Left ventricle myocardium inferior (tissue), 1 donor: Measurements from ENCODE around the gene DCTN1. TPM values are rescaled to one million over a fixed set of nuclear protein-coding genes. Genes with fewer than 3 reads are reported as not detected.

Experiments
- DNase-seq: peaks from one replicate; pipeline ENCODE4 v3.0.0-alpha.2; 2020
- H3K27ac ChIP-seq: fragments of 200-600 bp; replicated peaks from 2 replicates; pipeline ENCODE4 v1.8.0; 2021
- H3K27me3 ChIP-seq: fragments of 200-600 bp; 2 replicates; pipeline ENCODE4 v1.8.0; 2021; ENCODE audit warnings: low read depth
- H3K36me3 ChIP-seq: fragments of 200-600 bp; 2 replicates; pipeline ENCODE4 v1.8.0; 2021
- H3K4me1 ChIP-seq: fragments of 200-600 bp; 2 replicates; pipeline ENCODE4 v1.8.0; 2021
- H3K4me3 ChIP-seq: fragments of 200-600 bp; 2 replicates; pipeline ENCODE4 v1.8.0; 2021; ENCODE audit warnings: mild to moderate bottlenecking, moderate library complexity
- H3K9me3 ChIP-seq: fragments of 200-600 bp; replicated peaks from 2 replicates; pipeline ENCODE4 v1.8.0; 2021
- CTCF ChIP-seq: fragments of 200-600 bp; IDR thresholded peaks from 2 replicates; pipeline ENCODE4 v1.8.0; 2021; ENCODE audit warnings: antibody characterized with exemption, mild to moderate bottlenecking, borderline replicate concordance
- intact Hi-C: fragments of 100-400 bp; cut with micrococcal nuclease; formaldehyde crosslinking; loops from one replicate; pipeline ENCODE4 v1.11.0; 2022
- total RNA-seq: library from RNA; stranded (reverse); fragmentation: NEBNext Ultra II Directional; extraction: Animal tissue kit (Norgen Biotek cat#: 25700); gene quantifications from one replicate; pipeline ENCODE4 v1.2.1, GENCODE V29; 2021
- donor health status: DM: no; HTN: yes; CAD: no; lungs with severe emphysema.

DCTN1 gene
- total RNA-seq, 1 donor from 2014 or later: 201 TPM

- no peak overlapping the region for H3K27ac ChIP-seq
- intact Hi-C loops: no loop called here
- H3K27me3 ChIP-seq: no peaks in the 10 kb centered on the region
- H3K9me3 ChIP-seq: no peaks in the 10 kb centered on the region
- no peak for TF ChIP-seq CTCF
- peaks cover 75% of the 10 kb centered on the region for H3K36me3 ChIP-seq
- no peak overlapping the region for H3K4me3 ChIP-seq
- no peak for DNase-seq
- H3K4me1 ChIP-seq: peaks cover 44% of the 10 kb centered on the region
These were observed 10.1 kb downstream of the DCTN1 start for GRCh38 chr2:74369976-74370375.

- intact Hi-C loops: no loop called here
- Histone ChIP-seq H3K27ac (no peak overlapping the region), H3K36me3 (peaks cover 89% of the 10 kb centered on the region), H3K4me3 (no peak overlapping the region), H3K9me3 (no peaks in the 10 kb centered on the region), H3K27me3 (no peaks in the 10 kb centered on the region), H3K4me1 (peaks cover 42% of the 10 kb centered on the region)
- no peak for TF ChIP-seq CTCF
- no peak for DNase-seq
These were observed 11.6 kb downstream of the DCTN1 start for GRCh38 chr2:74368499-74368898.

DNA sequence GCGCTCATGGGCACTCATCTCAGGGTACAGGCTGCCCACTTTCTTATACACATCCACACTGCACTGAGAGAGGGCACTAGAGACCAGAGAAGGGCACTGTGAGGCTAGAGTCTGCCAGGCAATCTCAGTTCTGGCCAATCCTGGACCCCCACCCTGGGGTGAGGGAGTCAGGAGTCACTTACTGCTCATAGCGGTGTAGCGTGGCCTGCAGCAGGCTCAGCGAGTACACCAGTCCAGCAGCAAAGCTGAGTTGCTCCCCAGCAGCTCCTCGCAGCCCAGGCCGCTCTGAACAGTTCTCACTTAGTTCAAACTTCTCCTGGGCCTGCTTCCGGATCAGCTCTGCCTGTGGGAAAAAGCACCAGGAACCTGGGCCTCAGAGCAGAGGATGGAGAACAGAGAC is 12.3 kb downstream of the DCTN1 start:
- no peak for DNase-seq
- H3K4me3 ChIP-seq: no peak overlapping the region
- no peak for TF ChIP-seq CTCF
- no peak overlapping the region for H3K27ac ChIP-seq
- H3K36me3 ChIP-seq: peaks cover 96% of the 10 kb centered on the region
- intact Hi-C loops: no loop called here
- H3K4me1 ChIP-seq: peaks cover 35% of the 10 kb centered on the region
- no peaks in the 10 kb centered on the region for H3K27me3 ChIP-seq
- H3K9me3 ChIP-seq: no peaks in the 10 kb centered on the region

- no peak for TF ChIP-seq CTCF
- Histone ChIP-seq H3K27ac (peak overlapping the region; percentile 80), H3K9me3 (no peaks in the 10 kb centered on the region), H3K36me3 (peaks cover 100% of the 10 kb centered on the region), H3K4me1 (peaks cover 20% of the 10 kb centered on the region), H3K4me3 (no peak overlapping the region), H3K27me3 (no peaks in the 10 kb centered on the region)
- no peak for DNase-seq
- intact Hi-C loops: no loop called here
These were observed 14.1 kb downstream of the DCTN1 start for GRCh38 chr2:74366036-74366435.

- Histone ChIP-seq H3K9me3 (no peaks in the 10 kb centered on the region), H3K27ac (peak overlapping the region; percentile 80), H3K27me3 (no peaks in the 10 kb centered on the region), H3K4me1 (peaks cover 20% of the 10 kb centered on the region), H3K4me3 (no peak overlapping the region), H3K36me3 (peaks cover 100% of the 10 kb centered on the region)
- no peak for DNase-seq
- intact Hi-C loops: no loop called here
- TF ChIP-seq CTCF: no peak
These were observed 15.3 kb downstream of the DCTN1 start for GRCh38 chr2:74364533-74365505.
